GM12891 (cell line): ENCODE results near the gene SH2D3A.

Experiments used
- POLR2A ChIP-seq: IDR thresholded peaks from 2 replicates; pipeline ENCODE4 v1.6.1; 2011; ENCODE audit warnings: low read depth, low read length, control low read depth
- POLR2AphosphoS5 ChIP-seq: IDR thresholded peaks from 2 replicates; pipeline ENCODE4 v1.6.1; 2011; ENCODE audit warnings: low read depth, low read length, control low read depth
- POU2F2 ChIP-seq: IDR thresholded peaks from 2 replicates; pipeline ENCODE4 v1.6.1; 2011; ENCODE audit warnings: low read depth, mild to moderate bottlenecking, control low read depth, low read length, moderate library complexity
- TAF1 ChIP-seq: IDR thresholded peaks from 2 replicates; pipeline ENCODE4 v1.6.1; 2011; ENCODE audit warnings: low read depth, low read length, control low read depth

GRCh38 chr19:6796278-6796677, 29.0 kb upstream of the SH2D3A start:
- no peak for TF ChIP-seq POLR2AphosphoS5
- no peak for TF ChIP-seq POLR2A
- no peak for TF ChIP-seq POU2F2
- no peak for TF ChIP-seq TAF1
